H1 (cell line): ENCODE measurements around the gene ITM2B. TPM values are rescaled to one million over a fixed set of nuclear protein-coding genes. Genes with fewer than 3 reads are reported as not detected.

Experiments
- CTCF ChIA-PET: fragments of 300-600 bp; sonication (Branson Sonifier 250); formaldehyde crosslinking; loops from one replicate; lab custom pipeline; 2021; ENCODE audit not compliant: partially characterized antibody; lab: Charles Lee
- POLR2A ChIA-PET: fragments of 300-600 bp; sonication (Branson Sonifier 250); formaldehyde crosslinking; loops from one replicate; lab custom pipeline; 2021; ENCODE audit warnings: inconsistent platforms; ENCODE audit not compliant: partially characterized antibody; lab: Charles Lee
- DNase-seq, 2 experiments: peaks; one replicate each; pipeline versions ENCODE4 v3.0.0 to v3.0.0-alpha.2; 2010 to 2022; ENCODE audit warnings: low spot score in 2 of 2, low read depth in 1 of 2, mixed read lengths in 1 of 2
- FAIRE-seq: peaks from 2 replicates; lab custom pipeline; 2011; peaks lifted over from hg19 to GRCh38; lab: Jason Lieb, UNC
- H2AFZ ChIP-seq: 2 replicates; pipeline ENCODE4 v1.8.1; 2012; ENCODE audit warnings: low read length, inconsistent platforms
- H2AK5ac ChIP-seq: 2 replicates; pipeline ENCODE4 v1.6.1; 2013; ENCODE audit warnings: low read depth, low read length
- H2BK120ac ChIP-seq: replicated peaks from 2 replicates; pipeline ENCODE3; 2013; ENCODE audit warnings: low read depth, low read length, inconsistent platforms
- H2BK12ac ChIP-seq: 2 replicates; pipeline ENCODE4 v1.6.1; 2013; ENCODE audit warnings: low read depth, low read length
- H2BK15ac ChIP-seq: 2 replicates; pipeline ENCODE4 v1.6.1; 2013; ENCODE audit warnings: low read length
- H2BK20ac ChIP-seq: 2 replicates; pipeline ENCODE4 v1.6.1; 2013; ENCODE audit warnings: low read length
- H2BK5ac ChIP-seq: 2 replicates; pipeline ENCODE4 v1.6.1; 2013; ENCODE audit warnings: low read depth, low read length
- H3K14ac ChIP-seq: 2 replicates; pipeline ENCODE4 v1.6.1; 2013; ENCODE audit warnings: inconsistent platforms; ENCODE audit not compliant: insufficient read length
- H3K18ac ChIP-seq: 2 replicates; pipeline ENCODE4 v1.6.1; 2013; ENCODE audit warnings: low read length; ENCODE audit errors: extremely low read depth
- H3K23ac ChIP-seq: 2 replicates; pipeline ENCODE4 v1.6.1; 2013; ENCODE audit warnings: inconsistent platforms; ENCODE audit not compliant: insufficient read length
- H3K23me2 ChIP-seq: 2 replicates; pipeline ENCODE4 v1.6.1; 2013; ENCODE audit warnings: low read depth, low read length
- H3K27ac ChIP-seq: 2 replicates; pipeline ENCODE4 v1.6.1; 2011; ENCODE audit warnings: low read depth, low read length, inconsistent platforms
- H3K27me3 ChIP-seq, 4 experiments: replicated peaks in 1 of 4; 1 replicate in 1 of 4; 2 replicates in 3 of 4; pipeline versions ENCODE4 v1.6.1 to v1.8.1; 2011 to 2013; ENCODE audit warnings: low read length in 3 of 4, mild to moderate bottlenecking in 3 of 4, inconsistent platforms in 2 of 4, mixed read lengths in 2 of 4, moderate library complexity in 1 of 4; ENCODE audit not compliant: control insufficient read depth in 3 of 4, insufficient read depth in 3 of 4; ENCODE audit errors: extremely low read depth in 1 of 4
- H3K36me3 ChIP-seq, 4 experiments: 2 replicates each; pipeline versions ENCODE4 v1.6.1 to v1.8.1; 2011 to 2013; ENCODE audit warnings: mild to moderate bottlenecking in 4 of 4, low read length in 3 of 4, moderate library complexity in 2 of 4, control low read depth in 1 of 4, inconsistent platforms in 1 of 4; ENCODE audit not compliant: insufficient read depth in 4 of 4, control insufficient read depth in 2 of 4
- H3K4ac ChIP-seq: replicated peaks from 2 replicates; pipeline ENCODE3; 2013; ENCODE audit warnings: low read length, low read depth, mixed read lengths, inconsistent platforms; ENCODE audit not compliant: insufficient read length
- H3K4me1 ChIP-seq, 4 experiments: replicated peaks in 1 of 4; 1 replicate in 1 of 4; 2 replicates in 3 of 4; pipeline versions ENCODE4 v1.6.1 to v1.8.1; 2011 to 2013; ENCODE audit warnings: low read length in 3 of 4, inconsistent platforms in 2 of 4, mixed read lengths in 1 of 4; ENCODE audit not compliant: insufficient read depth in 4 of 4, control insufficient read depth in 3 of 4
- H3K4me2 ChIP-seq, 2 experiments: 2 replicates each; pipeline versions ENCODE4 v1.6.1 to v1.8.1; 2011 to 2013; ENCODE audit warnings: low read depth in 2 of 2, low read length in 2 of 2, control low read depth in 1 of 2, inconsistent platforms in 1 of 2, mild to moderate bottlenecking in 1 of 2; ENCODE audit not compliant: insufficient read depth in 1 of 2
- H3K4me3 ChIP-seq, 4 experiments: fragments of 200-600, 300-600 bp in 1 of 4; sonication (generic), shearing (Covaris generic), sonication (Bioruptor Twin) in 1 of 4; 2 replicates each; pipeline versions ENCODE4 v1.5.1 to v1.8.1; 2011 to 2016; ENCODE audit warnings: low read length in 4 of 4, low read depth in 3 of 4, control low read depth in 2 of 4, inconsistent platforms in 2 of 4, mild to moderate bottlenecking in 2 of 4, mixed read lengths in 1 of 4, moderate library complexity in 1 of 4; ENCODE audit not compliant: insufficient read depth in 2 of 4; ENCODE audit errors: extremely low read depth in 1 of 4
- H3K56ac ChIP-seq: replicated peaks from 2 replicates; pipeline ENCODE3; 2013; ENCODE audit warnings: low read depth, mild to moderate bottlenecking, mixed read lengths, low read length, inconsistent platforms; ENCODE audit not compliant: insufficient read length
- H3K79me1 ChIP-seq: 2 replicates; pipeline ENCODE4 v1.6.1; 2013; ENCODE audit warnings: low read depth, low read length, control low read depth
- H3K79me2 ChIP-seq, 2 experiments: 2 replicates each; pipeline versions ENCODE4 v1.6.1 to v1.8.1; 2012 to 2013; ENCODE audit warnings: low read length in 2 of 2, mild to moderate bottlenecking in 2 of 2, inconsistent platforms in 1 of 2; ENCODE audit not compliant: insufficient read depth in 2 of 2, control insufficient read depth in 1 of 2
- H3K9ac ChIP-seq, 4 experiments: replicated peaks in 1 of 4; 1 replicate in 1 of 4; 2 replicates in 3 of 4; pipeline versions ENCODE4 v1.6.1 to v1.8.1; 2011 to 2013; ENCODE audit warnings: low read depth in 3 of 4, low read length in 3 of 4, control low read depth in 2 of 4, mild to moderate bottlenecking in 2 of 4, moderate library complexity in 2 of 4, inconsistent platforms in 1 of 4; ENCODE audit errors: extremely low read depth in 1 of 4
- H3K9me3 ChIP-seq, 2 experiments: 2 replicates each; pipeline versions ENCODE4 v1.6.1 to v1.8.1; 2012 to 2013; ENCODE audit warnings: mild to moderate bottlenecking in 2 of 2, moderate library complexity in 2 of 2, control low read depth in 1 of 2, inconsistent platforms in 1 of 2, low read depth in 1 of 2, low read length in 1 of 2, mixed read lengths in 1 of 2; ENCODE audit not compliant: insufficient read depth in 2 of 2
- H4K20me1 ChIP-seq, 2 experiments: replicated peaks in 1 of 2; 2 replicates each; pipeline versions ENCODE3 to v1.8.1; 2011 to 2013; ENCODE audit warnings: inconsistent platforms in 2 of 2, low read length in 2 of 2, mild to moderate bottlenecking in 1 of 2; ENCODE audit not compliant: insufficient read depth in 2 of 2, control insufficient read depth in 1 of 2
- H4K5ac ChIP-seq: 2 replicates; pipeline ENCODE4 v1.6.1; 2013; ENCODE audit warnings: low read length, low read depth, mixed read lengths, inconsistent platforms; ENCODE audit not compliant: insufficient read length
- H4K8ac ChIP-seq: 2 replicates; pipeline ENCODE4 v1.8.0; 2013; ENCODE audit warnings: mild to moderate bottlenecking, moderate library complexity, low read length, inconsistent platforms; ENCODE audit not compliant: insufficient read depth; ENCODE audit errors: extremely low read depth
- H4K91ac ChIP-seq: replicated peaks from 2 replicates; pipeline ENCODE3; 2013; ENCODE audit warnings: low read length, mixed read lengths, inconsistent platforms; ENCODE audit not compliant: insufficient read length
- CBX5 ChIP-seq: fragments of 300-800, 300-1000 bp; sonication (generic); IDR thresholded peaks from 2 replicates; pipeline ENCODE4 v1.7.1; 2016; ENCODE audit warnings: antibody characterized with exemption, low read length, low read depth
- CEBPB ChIP-seq: IDR thresholded peaks from 2 replicates; pipeline ENCODE4 v1.6.1; 2012; ENCODE audit warnings: low read depth, low read length
- CTBP2 ChIP-seq: IDR thresholded peaks from 2 replicates; pipeline ENCODE4 v1.7.0; 2011; ENCODE audit warnings: borderline replicate concordance, mild to moderate bottlenecking, moderate library complexity, mixed read lengths, low read length; ENCODE audit not compliant: insufficient read depth, insufficient read length
- EGR1 ChIP-seq: IDR thresholded peaks from 2 replicates; pipeline ENCODE4 v1.6.1; 2011; ENCODE audit warnings: low read depth, low read length, borderline replicate concordance
- EP300 ChIP-seq, 2 experiments: IDR thresholded peaks; 1 replicate in 1 of 2; 2 replicates in 1 of 2; pipeline ENCODE4 v1.6.1; 2011 to 2012; ENCODE audit warnings: low read depth in 2 of 2, low read length in 2 of 2, mild to moderate bottlenecking in 2 of 2, borderline replicate concordance in 1 of 2, inconsistent platforms in 1 of 2, moderate library complexity in 1 of 2
- KDM1A ChIP-seq: fragments of 200-600, 300-600 bp; sonication (generic); IDR thresholded peaks from 2 replicates; pipeline ENCODE4 v1.7.1; 2016; ENCODE audit warnings: mild to moderate bottlenecking, low read length, borderline replicate concordance
- KDM4A ChIP-seq: IDR thresholded peaks from one replicate; pipeline ENCODE4 v1.7.1; 2012; ENCODE audit warnings: low read depth, mild to moderate bottlenecking, moderate library complexity, low read length, inconsistent platforms; ENCODE audit not compliant: severe bottlenecking
- POLR2AphosphoS5 ChIP-seq: IDR thresholded peaks from 2 replicates; pipeline ENCODE4 v1.6.1; 2011; ENCODE audit warnings: low read depth, low read length
- RNF2 ChIP-seq: fragments of 200-900, 300-1000 bp; sonication (generic); IDR thresholded peaks from 2 replicates; pipeline ENCODE4 v1.7.1; 2016; ENCODE audit warnings: borderline replicate concordance, low read depth, mild to moderate bottlenecking, antibody characterized with exemption, low read length; ENCODE audit not compliant: poor library complexity, severe bottlenecking; ENCODE audit errors: missing control alignments
- SP2 ChIP-seq: IDR thresholded peaks from 2 replicates; pipeline ENCODE4 v1.6.1; 2012; ENCODE audit warnings: mild to moderate bottlenecking, low read length, inconsistent platforms
- WGBS, 2 experiments: shearing (Covaris generic) in 1 of 2; methylation state at CpG; one replicate each; pipeline versions ENCODE4 v1.1.6 to v1.1.7; 2013 to 2015; ENCODE audit warnings: low lambda C conversion rate in 2 of 2, mixed read lengths in 2 of 2, inconsistent platforms in 1 of 2, low coverage in 1 of 2, missing lambda C conversion rate in 1 of 2; ENCODE audit not compliant: insufficient replicate concordance in 2 of 2, insufficient coverage in 1 of 2, insufficient read length in 1 of 2; ENCODE audit errors: extremely low coverage in 1 of 2, missing lambda C conversion rate in 1 of 2; 5-methylcytosine and 5-hydroxymethylcytosine counted together
- polyA plus RNA-seq, 7 experiments: library from polyadenylated mRNA; depleted of rRNA in 3 of 7; stranded (reverse) in 5 of 7; unstranded in 2 of 7; fragments of >200 nt in 5 of 7; fragments of 200-250 nt in 2 of 7; gene quantifications; 1 replicate in 5 of 7; 2 replicates in 1 of 7; 4 replicates in 1 of 7; pipeline versions ENCODE4 v1.2.1 to v1.2.3, GENCODE V29; 2011 to 2013; ENCODE audit warnings: missing spikeins in 2 of 7, mixed read lengths in 2 of 7
- total RNA-seq: library from RNA; stranded (reverse); fragmentation: NEBNext Ultra II Directional; extraction: Animal tissue kit (Norgen Biotek cat#: 25700); gene quantifications from 2 replicates; pipeline ENCODE4 v1.2.1, GENCODE V29; 2021

Gene ITM2B
- total and polyA plus RNA-seq, 2 of the 8 experiments (the other 6 are each of a cell fraction or from before 2014, with no cell fraction given) = 132 to 184 TPM

- H3K9ac ChIP-seq = no peak overlapping the region
- H3K36me3 ChIP-seq = no peaks in the 10 kb centered on the region
- no peak overlapping the region for H4K91ac ChIP-seq
- no peak overlapping the region for H4K8ac ChIP-seq
- no peak overlapping the region for H3K4ac ChIP-seq
- no peak overlapping the region for H2AK5ac ChIP-seq
- no peak overlapping the region for H3K4me2 ChIP-seq
- ChIA-PET POLR2A (interaction anchor here (1.4 kb wide), 1 partner anchor 25 kb away, joined by 3 read pairs; no protein-coding TSS in a partner anchor), CTCF (interaction anchor here (0.7 kb wide), 1 partner anchor 42 kb away, joined by 4 read pairs; no protein-coding TSS in a partner anchor)
- H2AFZ ChIP-seq = no peak overlapping the region
- H3K4me3 ChIP-seq = no peak overlapping the region
- H3K9me3 ChIP-seq = no peaks in the 10 kb centered on the region
- H4K5ac ChIP-seq = no peak overlapping the region
- H2BK20ac ChIP-seq = no peak overlapping the region
- no peaks in the 10 kb centered on the region for H3K4me1 ChIP-seq
- no peak overlapping the region for H3K27ac ChIP-seq
- H3K14ac ChIP-seq = no peak overlapping the region
- H3K79me2 ChIP-seq = no peaks in the 10 kb centered on the region
- H3K18ac ChIP-seq = no peak overlapping the region
- no peaks in the 10 kb centered on the region; the same call in 1 of the 2 replicates for H3K79me1 ChIP-seq
- H3K27me3 ChIP-seq = no peaks in the 10 kb centered on the region
- H3K23ac ChIP-seq = no peak overlapping the region
- WGBS, 2 experiments = 92% methylated on average over 4 of the region's 4 CpGs; no CpG with 5 or more reads in 1 of the 2 experiments
- H2BK5ac ChIP-seq = no peak overlapping the region
- H4K20me1 ChIP-seq = no peaks in the 10 kb centered on the region
- H2BK12ac ChIP-seq = no peak overlapping the region
- DNase-seq (no peak), FAIRE-seq (no peak)
- no peak overlapping the region for H3K56ac ChIP-seq
- H2BK15ac ChIP-seq = no peak overlapping the region
- no peak overlapping the region for H2BK120ac ChIP-seq
- H3K23me2 ChIP-seq = no peaks in the 10 kb centered on the region; the same call in 1 of the 2 replicates
- TF ChIP-seq POLR2AphosphoS5 = no peak
- no peak for TF ChIP-seq SP2
- no peak for TF ChIP-seq KDM4A
- no peak for TF ChIP-seq EGR1
- TF ChIP-seq CBX5 = no peak
- TF ChIP-seq KDM1A = no peak
- TF ChIP-seq EP300 (IDR thresholded peaks at IDR 0.05; ENCODE audit: borderline replicate concordance in 1 of 2, low read depth in 2 of 2, low read length in 2 of 2) = no peak
- no peak for TF ChIP-seq CEBPB
- TF ChIP-seq RNF2 = no peak
- TF ChIP-seq CTBP2 = no peak
Observed at GRCh38 chr13:48292650-48293049, 59.6 kb downstream of the ITM2B start.
